Liver (tissue), 9 donors: Measurements from ENCODE around the gene ST7. TPM values are rescaled to one million over a fixed set of nuclear protein-coding genes. Genes with fewer than 3 reads are reported as not detected.

Experiments
- DNase-seq: peaks from one replicate; pipeline ENCODE4 v3.0.0-alpha.2; 2017; ENCODE audit warnings: low spot score
- H3K27ac ChIP-seq, 2 donors: one replicate each; pipeline ENCODE4 v1.7.0; 2013; ENCODE audit warnings: inconsistent platforms in 2 of 2, low read length in 2 of 2, control low read depth in 1 of 2, low read depth in 1 of 2, mild to moderate bottlenecking in 1 of 2
- H3K27me3 ChIP-seq, 4 donors: one replicate each; pipeline versions ENCODE4 v1.6.1 to v1.7.0; 2013; ENCODE audit warnings: low read length in 3 of 4, inconsistent platforms in 1 of 4, mild to moderate bottlenecking in 1 of 4, moderate library complexity in 1 of 4; ENCODE audit not compliant: control insufficient read depth in 4 of 4, insufficient read depth in 4 of 4
- H3K36me3 ChIP-seq, 4 donors: one replicate each; pipeline versions ENCODE4 v1.6.1 to v1.7.0; 2013; ENCODE audit warnings: low read length in 3 of 4, mild to moderate bottlenecking in 3 of 4, low read depth in 1 of 4, moderate library complexity in 1 of 4; ENCODE audit not compliant: control insufficient read depth in 4 of 4, insufficient read depth in 3 of 4
- H3K4me1 ChIP-seq, 4 donors: one replicate each; pipeline versions ENCODE4 v1.6.1 to v1.7.0; 2013; ENCODE audit warnings: low read length in 3 of 4, mild to moderate bottlenecking in 3 of 4, moderate library complexity in 1 of 4; ENCODE audit not compliant: control insufficient read depth in 4 of 4, insufficient read depth in 4 of 4
- H3K4me3 ChIP-seq, 3 donors: one replicate each; pipeline versions ENCODE4 v1.6.1 to v1.7.0; 2013; ENCODE audit warnings: low read length in 3 of 3, control low read depth in 1 of 3, low read depth in 1 of 3, mild to moderate bottlenecking in 1 of 3
- H3K9ac ChIP-seq, 2 donors: one replicate each; pipeline ENCODE4 v1.7.0; 2013; ENCODE audit warnings: low read length in 2 of 2, mild to moderate bottlenecking in 2 of 2, moderate library complexity in 2 of 2, control low read depth in 1 of 2, low read depth in 1 of 2
- H3K9me3 ChIP-seq, 4 donors: one replicate each; pipeline versions ENCODE4 v1.6.1 to v1.7.0; 2013; ENCODE audit warnings: low read length in 3 of 4; ENCODE audit not compliant: control insufficient read depth in 4 of 4
- EGR1 ChIP-seq, 2 donors: IDR thresholded peaks; 2 replicates each; pipeline ENCODE4 v1.6.1; 2016 to 2018; ENCODE audit warnings: antibody characterized with exemption in 2 of 2, low read depth in 2 of 2
- FOXA1 ChIP-seq: IDR thresholded peaks from 2 replicates; pipeline ENCODE4 v1.6.1; 2016; ENCODE audit warnings: antibody characterized with exemption
- GABPA ChIP-seq, 2 donors: IDR thresholded peaks in 1 of 2; conservative IDR thresholded peaks in 1 of 2; 2 replicates each; pipeline ENCODE4 v1.6.1; 2016; ENCODE audit warnings: antibody characterized with exemption in 2 of 2, mild to moderate bottlenecking in 1 of 2, moderate library complexity in 1 of 2
- HNF4A ChIP-seq, 2 donors: conservative IDR thresholded peaks; 2 replicates each; pipeline ENCODE4 v1.6.1; 2016; ENCODE audit warnings: antibody characterized with exemption in 2 of 2, mild to moderate bottlenecking in 2 of 2
- HNF4G ChIP-seq: IDR thresholded peaks from 2 replicates; pipeline ENCODE4 v1.6.1; 2016; ENCODE audit warnings: antibody characterized with exemption
- JUND ChIP-seq, 2 donors: IDR thresholded peaks; 2 replicates each; pipeline ENCODE4 v1.6.1; 2016; ENCODE audit warnings: antibody characterized with exemption in 2 of 2
- NR2F2 ChIP-seq: IDR thresholded peaks from 2 replicates; pipeline ENCODE4 v1.6.1; 2016; ENCODE audit warnings: antibody characterized with exemption
- RAD21 ChIP-seq, 2 donors: IDR thresholded peaks; 2 replicates each; pipeline ENCODE4 v1.6.1; 2016; ENCODE audit warnings: antibody characterized with exemption in 2 of 2, mild to moderate bottlenecking in 2 of 2
- SP1 ChIP-seq: IDR thresholded peaks from 2 replicates; pipeline ENCODE4 v1.6.1; 2018; ENCODE audit warnings: antibody characterized with exemption, mild to moderate bottlenecking
- TAF1 ChIP-seq: conservative IDR thresholded peaks from 2 replicates; pipeline ENCODE4 v1.6.1; 2016; ENCODE audit warnings: antibody characterized with exemption, mild to moderate bottlenecking
- WGBS: extraction: QIAGEN DNeasy Blood & Tissue Kit; methylation state at CpG from one replicate; pipeline ENCODE4 v1.1.7; 2013; 5-methylcytosine and 5-hydroxymethylcytosine counted together
- polyA plus RNA-seq, 2 donors: library from polyadenylated mRNA; stranded (reverse) in 1 of 2; unstranded in 1 of 2; fragments of 200-250 nt in 1 of 2; fragments of >200 nt in 1 of 2; fragmentation: Nextera tagmentation in 1 of 2; extraction: Ambion mirVana in 1 of 2; gene quantifications; one replicate each; pipeline versions ENCODE4 v1.2.1 to v1.2.3, GENCODE V29; 2013 to 2015
- total RNA-seq, 2 donors: library from RNA; depleted of rRNA; stranded (reverse); fragments of >200 nt; gene quantifications; one replicate each; pipeline ENCODE4 v1.2.3, GENCODE V29; 2014
- TF ChIP-seq, protein P1 (sequence below): IDR thresholded peaks from 2 replicates; pipeline ENCODE4 v1.6.1; 2016; ENCODE audit warnings: antibody characterized with exemption
- TF ChIP-seq, protein P2 (sequence below): IDR thresholded peaks from 2 replicates; pipeline ENCODE4 v1.6.1; 2016; ENCODE audit warnings: antibody characterized with exemption
- TF ChIP-seq, protein P3 (sequence below): IDR thresholded peaks from 2 replicates; pipeline ENCODE4 v1.6.1; 2016; ENCODE audit warnings: antibody characterized with exemption, mild to moderate bottlenecking
- TF ChIP-seq, protein P4 (sequence below): fragments of 150-350 bp; IDR thresholded peaks from 2 replicates; pipeline ENCODE4 v1.5.1; 2017; ENCODE audit warnings: improper control_type of control experiment, low read depth, low read length; ENCODE audit not compliant: missing input control
- donor health status: healthy.
- donor health status: healthy.
- donor health status: healthy.
- donor health status: healthy.
- donor health status: healthy.

Gene ST7
- total and polyA plus RNA-seq, 4 donors = 13.5 to 30.7 (median 22.6) TPM

DNA sequence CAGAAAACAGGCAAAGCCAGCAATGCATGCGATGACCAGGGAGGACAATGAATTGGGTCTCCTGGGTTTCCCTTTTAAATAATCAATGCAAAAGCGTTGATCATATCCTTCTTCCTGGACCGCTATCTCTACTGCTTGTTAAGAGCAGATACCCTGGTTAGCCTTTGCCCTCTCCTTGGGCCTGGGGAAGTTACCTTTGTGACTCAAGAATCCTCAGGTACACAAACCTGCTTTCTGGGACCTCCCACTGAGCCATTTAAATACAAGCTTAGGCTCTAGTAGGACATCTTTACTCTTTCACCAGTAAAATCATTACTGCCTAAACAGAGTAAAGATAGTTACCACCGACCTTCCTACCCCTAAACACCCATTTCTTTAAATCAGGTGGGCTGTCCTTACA lies 195.7 kb downstream of the ST7 start:
- Histone ChIP-seq H3K9ac (no peak overlapping the region), H3K9me3 (no peaks in the 10 kb centered on the region), H3K27ac (no peak overlapping the region), H3K27me3 (no peaks in the 10 kb centered on the region), H3K4me3 (no peak overlapping the region), H3K4me1 (peaks cover 0 to 7% (median 4%) of the 10 kb centered on the region in 4 donors), H3K36me3 (no peaks in the 10 kb centered on the region)
- 90% methylated on average over 4 of the region's 4 CpGs for WGBS
- DNase-seq = no peak
- TF ChIP-seq FOXA1 (no peak), HNF4G (no peak)
- TF ChIP-seq, protein P1, sequence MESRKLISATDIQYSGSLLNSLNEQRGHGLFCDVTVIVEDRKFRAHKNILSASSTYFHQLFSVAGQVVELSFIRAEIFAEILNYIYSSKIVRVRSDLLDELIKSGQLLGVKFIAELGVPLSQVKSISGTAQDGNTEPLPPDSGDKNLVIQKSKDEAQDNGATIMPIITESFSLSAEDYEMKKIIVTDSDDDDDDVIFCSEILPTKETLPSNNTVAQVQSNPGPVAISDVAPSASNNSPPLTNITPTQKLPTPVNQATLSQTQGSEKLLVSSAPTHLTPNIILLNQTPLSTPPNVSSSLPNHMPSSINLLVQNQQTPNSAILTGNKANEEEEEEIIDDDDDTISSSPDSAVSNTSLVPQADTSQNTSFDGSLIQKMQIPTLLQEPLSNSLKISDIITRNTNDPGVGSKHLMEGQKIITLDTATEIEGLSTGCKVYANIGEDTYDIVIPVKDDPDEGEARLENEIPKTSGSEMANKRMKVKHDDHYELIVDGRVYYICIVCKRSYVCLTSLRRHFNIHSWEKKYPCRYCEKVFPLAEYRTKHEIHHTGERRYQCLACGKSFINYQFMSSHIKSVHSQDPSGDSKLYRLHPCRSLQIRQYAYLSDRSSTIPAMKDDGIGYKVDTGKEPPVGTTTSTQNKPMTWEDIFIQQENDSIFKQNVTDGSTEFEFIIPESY = no peak

DNA sequence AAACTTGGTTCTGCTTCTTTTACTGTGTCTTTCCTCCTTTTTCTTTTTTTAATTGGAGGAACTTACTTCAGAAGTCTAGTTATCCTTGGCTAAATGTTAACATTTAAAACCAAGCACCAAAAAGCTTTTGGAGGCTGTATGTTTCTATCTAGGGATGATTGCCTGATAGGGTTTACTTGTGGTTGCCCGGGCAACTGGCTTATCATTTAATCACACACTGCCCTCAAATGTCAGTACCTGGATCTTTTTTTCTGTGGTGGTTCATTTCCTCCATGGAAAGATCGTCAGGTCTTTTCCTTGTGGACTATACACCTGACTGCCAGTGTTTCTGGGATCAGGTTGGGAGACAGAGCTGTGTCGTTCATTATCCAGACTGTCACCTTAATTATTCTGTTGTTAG lies 196.4 kb downstream of the ST7 start:
- DNase-seq = no peak
- 95% methylated on average over 3 of the region's 3 CpGs for WGBS
- H3K36me3 ChIP-seq = no peaks in the 10 kb centered on the region
- H3K9me3 ChIP-seq = no peaks in the 10 kb centered on the region
- no peak for TF ChIP-seq SP1
- TF ChIP-seq JUND (IDR thresholded peaks at IDR 0.05) = no peak
- TF ChIP-seq RAD21 (IDR thresholded peaks at IDR 0.05) = no peak
- no peak for TF ChIP-seq HNF4A (conservative IDR thresholded peaks at IDR 0.05)
- TF ChIP-seq, protein P1 = no peak
- no peak for TF ChIP-seq EGR1 (IDR thresholded peaks at IDR 0.05; ENCODE audit: low read depth in 2 of 2)
- TF ChIP-seq, protein P2, sequence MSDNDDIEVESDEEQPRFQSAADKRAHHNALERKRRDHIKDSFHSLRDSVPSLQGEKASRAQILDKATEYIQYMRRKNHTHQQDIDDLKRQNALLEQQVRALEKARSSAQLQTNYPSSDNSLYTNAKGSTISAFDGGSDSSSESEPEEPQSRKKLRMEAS = no peak
- TF ChIP-seq NR2F2 = no peak
- TF ChIP-seq FOXA1 = no peak
- TF ChIP-seq, protein P3, sequence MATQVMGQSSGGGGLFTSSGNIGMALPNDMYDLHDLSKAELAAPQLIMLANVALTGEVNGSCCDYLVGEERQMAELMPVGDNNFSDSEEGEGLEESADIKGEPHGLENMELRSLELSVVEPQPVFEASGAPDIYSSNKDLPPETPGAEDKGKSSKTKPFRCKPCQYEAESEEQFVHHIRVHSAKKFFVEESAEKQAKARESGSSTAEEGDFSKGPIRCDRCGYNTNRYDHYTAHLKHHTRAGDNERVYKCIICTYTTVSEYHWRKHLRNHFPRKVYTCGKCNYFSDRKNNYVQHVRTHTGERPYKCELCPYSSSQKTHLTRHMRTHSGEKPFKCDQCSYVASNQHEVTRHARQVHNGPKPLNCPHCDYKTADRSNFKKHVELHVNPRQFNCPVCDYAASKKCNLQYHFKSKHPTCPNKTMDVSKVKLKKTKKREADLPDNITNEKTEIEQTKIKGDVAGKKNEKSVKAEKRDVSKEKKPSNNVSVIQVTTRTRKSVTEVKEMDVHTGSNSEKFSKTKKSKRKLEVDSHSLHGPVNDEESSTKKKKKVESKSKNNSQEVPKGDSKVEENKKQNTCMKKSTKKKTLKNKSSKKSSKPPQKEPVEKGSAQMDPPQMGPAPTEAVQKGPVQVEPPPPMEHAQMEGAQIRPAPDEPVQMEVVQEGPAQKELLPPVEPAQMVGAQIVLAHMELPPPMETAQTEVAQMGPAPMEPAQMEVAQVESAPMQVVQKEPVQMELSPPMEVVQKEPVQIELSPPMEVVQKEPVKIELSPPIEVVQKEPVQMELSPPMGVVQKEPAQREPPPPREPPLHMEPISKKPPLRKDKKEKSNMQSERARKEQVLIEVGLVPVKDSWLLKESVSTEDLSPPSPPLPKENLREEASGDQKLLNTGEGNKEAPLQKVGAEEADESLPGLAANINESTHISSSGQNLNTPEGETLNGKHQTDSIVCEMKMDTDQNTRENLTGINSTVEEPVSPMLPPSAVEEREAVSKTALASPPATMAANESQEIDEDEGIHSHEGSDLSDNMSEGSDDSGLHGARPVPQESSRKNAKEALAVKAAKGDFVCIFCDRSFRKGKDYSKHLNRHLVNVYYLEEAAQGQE = no peak
- TF ChIP-seq GABPA (IDR thresholded peaks at IDR 0.05 in 1 of 2, conservative IDR thresholded peaks at IDR 0.05 in 1 of 2) = no peak
- TF ChIP-seq, protein P4, sequence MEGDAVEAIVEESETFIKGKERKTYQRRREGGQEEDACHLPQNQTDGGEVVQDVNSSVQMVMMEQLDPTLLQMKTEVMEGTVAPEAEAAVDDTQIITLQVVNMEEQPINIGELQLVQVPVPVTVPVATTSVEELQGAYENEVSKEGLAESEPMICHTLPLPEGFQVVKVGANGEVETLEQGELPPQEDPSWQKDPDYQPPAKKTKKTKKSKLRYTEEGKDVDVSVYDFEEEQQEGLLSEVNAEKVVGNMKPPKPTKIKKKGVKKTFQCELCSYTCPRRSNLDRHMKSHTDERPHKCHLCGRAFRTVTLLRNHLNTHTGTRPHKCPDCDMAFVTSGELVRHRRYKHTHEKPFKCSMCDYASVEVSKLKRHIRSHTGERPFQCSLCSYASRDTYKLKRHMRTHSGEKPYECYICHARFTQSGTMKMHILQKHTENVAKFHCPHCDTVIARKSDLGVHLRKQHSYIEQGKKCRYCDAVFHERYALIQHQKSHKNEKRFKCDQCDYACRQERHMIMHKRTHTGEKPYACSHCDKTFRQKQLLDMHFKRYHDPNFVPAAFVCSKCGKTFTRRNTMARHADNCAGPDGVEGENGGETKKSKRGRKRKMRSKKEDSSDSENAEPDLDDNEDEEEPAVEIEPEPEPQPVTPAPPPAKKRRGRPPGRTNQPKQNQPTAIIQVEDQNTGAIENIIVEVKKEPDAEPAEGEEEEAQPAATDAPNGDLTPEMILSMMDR = no peak
- TF ChIP-seq TAF1 = no peak
- TF ChIP-seq HNF4G = no peak
- H3K27ac ChIP-seq = no peak overlapping the region
- no peak overlapping the region for H3K9ac ChIP-seq
- peaks cover 0 to 7% (median 4%) of the 10 kb centered on the region in 4 donors for H3K4me1 ChIP-seq
- H3K4me3 ChIP-seq = no peak overlapping the region
- no peaks in the 10 kb centered on the region for H3K27me3 ChIP-seq
